IMR-90 (cell line): ENCODE data around the gene FAM193A. TPM values are rescaled to one million over a fixed set of nuclear protein-coding genes. Genes with fewer than 3 reads are reported as not detected.

ENCODE experiments used
- ATAC-seq: fragments of 200-7000 bp; cut with Tn5 transposase; 2 replicates; pipeline ENCODE4 v1.9.1; 2020; ENCODE audit warnings: low read depth, mild to moderate bottlenecking, moderate library complexity
- BruUV-seq: library from RNA; stranded (reverse); fragments of 400-500 nt; replicated peaks from 2 replicates; lab custom pipeline; 2021; lab: Mats Ljungman, UMichigan
- CTCF ChIA-PET: fragments of 300-600 bp; formaldehyde crosslinking; extraction: SDS; loops from one replicate; lab custom pipeline; 2021; ENCODE audit warnings: antibody characterized with exemption; lab: Yijun Ruan, JAX
- POLR2A ChIA-PET: fragments of 300-600 bp; sonication (Branson Sonifier 250); formaldehyde crosslinking; loops from one replicate; lab custom pipeline; 2022; ENCODE audit warnings: antibody characterized with exemption; ENCODE audit not compliant: unreplicated experiment; lab: Charles Lee
- DNase-seq: peaks from one replicate; pipeline ENCODE4 v3.0.0; 2013
- H2AFZ ChIP-seq: replicated peaks from 2 replicates; pipeline ENCODE3; 2013; ENCODE audit warnings: low read length, mild to moderate bottlenecking; ENCODE audit not compliant: poor library complexity
- H2AK5ac ChIP-seq: 2 replicates; pipeline ENCODE4 v1.6.1; 2013; ENCODE audit warnings: low read depth, low read length, inconsistent platforms
- H2AK9ac ChIP-seq: replicated peaks from 2 replicates; pipeline ENCODE3; 2013; ENCODE audit warnings: mild to moderate bottlenecking, low read depth, low read length, moderate library complexity; ENCODE audit not compliant: poor library complexity
- H2BK120ac ChIP-seq: 2 replicates; pipeline ENCODE4 v1.6.1; 2013; ENCODE audit warnings: low read depth, low read length, inconsistent platforms
- H2BK15ac ChIP-seq: 3 replicates; pipeline ENCODE4 v1.6.1; 2013; ENCODE audit warnings: low read depth, low read length, inconsistent platforms
- H2BK20ac ChIP-seq: 2 replicates; pipeline ENCODE4 v1.6.1; 2013; ENCODE audit warnings: low read depth, mild to moderate bottlenecking, inconsistent platforms, low read length, moderate library complexity
- H2BK5ac ChIP-seq: 2 replicates; pipeline ENCODE4 v1.6.1; 2013; ENCODE audit warnings: mild to moderate bottlenecking, low read depth, low read length, inconsistent platforms; ENCODE audit not compliant: poor library complexity, severe bottlenecking
- H3K14ac ChIP-seq: replicated peaks from 2 replicates; pipeline ENCODE4 v1.6.1; 2013; ENCODE audit warnings: low read depth, low read length, inconsistent platforms
- H3K18ac ChIP-seq: 2 replicates; pipeline ENCODE4 v1.6.1; 2013; ENCODE audit warnings: low read depth, low read length, control low read depth
- H3K23ac ChIP-seq: 2 replicates; pipeline ENCODE4 v1.6.1; 2013; ENCODE audit warnings: low read depth, low read length, inconsistent platforms
- H3K27ac ChIP-seq: 2 replicates; pipeline ENCODE4 v1.5.1; 2013; ENCODE audit warnings: mild to moderate bottlenecking, control low read depth, low read length; ENCODE audit not compliant: insufficient read depth
- H3K27me3 ChIP-seq: 2 replicates; pipeline ENCODE4 v1.6.1; 2013; ENCODE audit warnings: low read length; ENCODE audit not compliant: control insufficient read depth, insufficient read depth
- H3K36me3 ChIP-seq: 2 replicates; pipeline ENCODE4 v1.6.1; 2013; ENCODE audit warnings: low read length, mixed read lengths; ENCODE audit not compliant: control insufficient read depth, insufficient read depth
- H3K4ac ChIP-seq: 2 replicates; pipeline ENCODE4 v1.6.1; 2013; ENCODE audit warnings: low read depth, low read length, inconsistent platforms
- H3K4me1 ChIP-seq: 2 replicates; pipeline ENCODE4 v1.6.1; 2013; ENCODE audit warnings: low read length, mixed read lengths; ENCODE audit not compliant: control insufficient read depth, insufficient read depth
- H3K4me2 ChIP-seq: 2 replicates; pipeline ENCODE4 v1.6.1; 2013; ENCODE audit warnings: low read depth, mild to moderate bottlenecking, control low read depth, low read length, moderate library complexity
- H3K4me3 ChIP-seq: 2 replicates; pipeline ENCODE4 v1.5.1; 2013; ENCODE audit warnings: low read depth, mild to moderate bottlenecking, control low read depth, low read length, moderate library complexity; ENCODE audit not compliant: insufficient read depth
- H3K56ac ChIP-seq: 2 replicates; pipeline ENCODE4 v1.6.1; 2013; ENCODE audit warnings: low read length, inconsistent platforms; ENCODE audit not compliant: insufficient read depth; ENCODE audit errors: extremely low read depth
- H3K79me1 ChIP-seq, 2 experiments: 2 replicates each; pipeline ENCODE4 v1.6.1; 2013; ENCODE audit warnings: low read length in 2 of 2, inconsistent platforms in 1 of 2, low read depth in 1 of 2
- H3K9ac ChIP-seq: 2 replicates; pipeline ENCODE4 v1.6.1; 2013; ENCODE audit warnings: low read depth, low read length, control low read depth
- H3K9me1 ChIP-seq: 2 replicates; pipeline ENCODE4 v1.6.1; 2013; ENCODE audit warnings: low read length, inconsistent platforms; ENCODE audit not compliant: insufficient read depth
- H3K9me3 ChIP-seq: 2 replicates; pipeline ENCODE4 v1.6.1; 2013; ENCODE audit warnings: low read length; ENCODE audit not compliant: control insufficient read depth, insufficient read depth
- H4K20me1 ChIP-seq: 2 replicates; pipeline ENCODE4 v1.6.1; 2013; ENCODE audit warnings: low read length, inconsistent platforms; ENCODE audit not compliant: insufficient read depth
- H4K5ac ChIP-seq: 2 replicates; pipeline ENCODE4 v1.6.1; 2013; ENCODE audit warnings: mild to moderate bottlenecking, low read depth, low read length, control low read depth
- H4K8ac ChIP-seq, 2 experiments: 2 replicates each; pipeline ENCODE4 v1.6.1; 2013; ENCODE audit warnings: low read depth in 2 of 2, low read length in 2 of 2, control low read depth in 1 of 2, inconsistent platforms in 1 of 2
- H4K91ac ChIP-seq: 2 replicates; pipeline ENCODE4 v1.6.1; 2013; ENCODE audit warnings: low read depth, low read length, inconsistent platforms; ENCODE audit not compliant: insufficient read depth
- RCOR1 ChIP-seq: IDR thresholded peaks from 2 replicates; pipeline ENCODE4 v1.6.1; 2012; ENCODE audit warnings: mild to moderate bottlenecking, low read length, improper control_type of control experiment; ENCODE audit not compliant: insufficient replicate concordance
- RFX5 ChIP-seq: IDR thresholded peaks from 2 replicates; pipeline ENCODE4 v1.8.0; 2012; ENCODE audit warnings: low read depth, mild to moderate bottlenecking, low read length, moderate library complexity
- WGBS, 2 experiments: methylation state at CpG; one replicate each; pipeline versions ENCODE4 v1.1.5 to v1.1.7; 2013; ENCODE audit warnings: missing lambda C conversion rate in 2 of 2; ENCODE audit not compliant: insufficient read length in 1 of 2; ENCODE audit errors: extremely low coverage in 2 of 2; 5-methylcytosine and 5-hydroxymethylcytosine counted together
- dilution Hi-C: fragments of 300-500 bp; cut with HindIII; formaldehyde crosslinking; loops from one replicate; pipeline ENCODE4 v1.14.3; 2018; ENCODE audit warnings: low sequenced_read_pairs; ENCODE audit not compliant: unreplicated experiment
- in situ Hi-C: fragments of 300-500 bp; cut with MboI; formaldehyde crosslinking; loops from 3 replicates; pipeline ENCODE4 v1.14.3; 2019; ENCODE audit warnings: low sequenced_read_pairs, inconsistent platforms, mixed read lengths
- intact Hi-C: fragments of 100-400 bp; cut with micrococcal nuclease; formaldehyde crosslinking; loops from 2 replicates; pipeline ENCODE4 v1.10.0; 2022
- polyA plus RNA-seq, 3 experiments: library from polyadenylated mRNA; depleted of rRNA; stranded (reverse); fragments of >200 nt; gene quantifications; 2 replicates each; pipeline ENCODE4 v1.2.3, GENCODE V29; 2012; ENCODE audit warnings: low replicate concordance in 1 of 3
- total RNA-seq: library from RNA; depleted of rRNA; stranded (reverse); fragments of >200 nt; gene quantifications from 2 replicates; pipeline ENCODE4 v1.2.3, GENCODE V29; 2012

The FAM193A gene
- total and polyA plus RNA-seq, 2 of the 4 experiments (the other 2 are of a cell fraction) = 6.8 to 11.0 TPM

GRCh38 chr4:2526559-2526958, 9.9 kb upstream of the FAM193A start:
- 100% methylated on average over 2 of the region's 9 CpGs; no CpG with 5 or more reads in 1 of the 2 experiments for WGBS, 2 experiments

More at GRCh38 chr4:2526559-2526958, 9.9 kb upstream of the FAM193A start:
- Histone ChIP-seq H2BK5ac (no peak overlapping the region), H2BK20ac (no peak overlapping the region), H3K79me1 (no peaks in the 10 kb centered on the region), H3K4me1 (no peaks in the 10 kb centered on the region), H3K23ac (no peak overlapping the region), H3K4me3 (no peak overlapping the region), H2BK15ac (no peak overlapping the region), H3K27ac (no peak overlapping the region), H3K9me1 (no peaks in the 10 kb centered on the region), H3K27me3 (no peaks in the 10 kb centered on the region), H4K5ac (no peak overlapping the region), H4K8ac (no peak overlapping the region), H3K36me3 (no peaks in the 10 kb centered on the region), H3K4ac (no peak overlapping the region), H3K4me2 (no peak overlapping the region), H3K9me3 (no peaks in the 10 kb centered on the region), H2BK120ac (no peak overlapping the region), H4K20me1 (no peaks in the 10 kb centered on the region), H2AK9ac (no peak overlapping the region), H2AK5ac (no peak overlapping the region), H3K14ac (no peak overlapping the region), H3K18ac (no peak overlapping the region), H4K91ac (no peak overlapping the region), H3K9ac (no peak overlapping the region), H3K56ac (no peak overlapping the region), H2AFZ (no peak overlapping the region)
- intact Hi-C loops (no loop called here), dilution Hi-C loops (no loop called here), in situ Hi-C loops (no loop called here)
- ChIA-PET POLR2A (no interaction called here), CTCF (no interaction called here)
- DNase-seq (no peak), ATAC-seq (no peak)
- BruUV-seq = no TSS peak
- TF ChIP-seq RFX5 = no peak
- no peak for TF ChIP-seq RCOR1
